Effector CD8-positive, alpha-beta T cell (primary cell): ENCODE data around the gene AARS2.

Source experiments
- DNase-seq: peaks from one replicate; lab custom pipeline; 2025; lab: John Stamatoyannopoulos, UW

Gene AARS2

GRCh38 chr6:44262467-44263353 lies 50.4 kb downstream of the AARS2 start:
- DNase-seq = no peak

GRCh38 chr6:44261581-44261980 lies 51.6 kb downstream of the AARS2 start:
- no peak for DNase-seq

- no peak for DNase-seq
These were observed 52.5 kb downstream of the AARS2 start for GRCh38 chr6:44260451-44261297.

- no peak for DNase-seq
These were observed 53.1 kb downstream of the AARS2 start for GRCh38 chr6:44260011-44260410.

GRCh38 chr6:44258921-44259320 lies 54.2 kb downstream of the AARS2 start:
- DNase-seq = no peak

GRCh38 chr6:44258325-44258863 lies 54.8 kb downstream of the AARS2 start:
- DNase-seq = no peak

GRCh38 chr6:44257753-44258324 lies 55.3 kb downstream of the AARS2 start:
- DNase-seq = no peak

GRCh38 chr6:44257025-44257752 lies 56.0 kb downstream of the AARS2 start, which contains the start of gene SLC35B2:
Gene SLC35B2, minus strand, starts transcription at chr6:44257528. Its CDS starts 118 bp downstream, at chr6:44257410.
- peak; percentile 52 for DNase-seq

GRCh38 chr6:44256775-44257024 lies 56.4 kb downstream of the AARS2 start:
- DNase-seq = no peak

GRCh38 chr6:44255871-44256774 lies 57.0 kb downstream of the AARS2 start:
- DNase-seq = peak; percentile 17

GRCh38 chr6:44255105-44255808 lies 57.9 kb downstream of the AARS2 start:
- no peak for DNase-seq

- no peak for DNase-seq
These were observed 58.7 kb downstream of the AARS2 start for GRCh38 chr6:44254191-44255104.

- DNase-seq = peak; percentile 52
These were observed 59.6 kb downstream of the AARS2 start for GRCh38 chr6:44253307-44254101.

- no peak for DNase-seq
These were observed 61.3 kb downstream of the AARS2 start for GRCh38 chr6:44251576-44252524.

- no peak for DNase-seq
These were observed 62.4 kb downstream of the AARS2 start for GRCh38 chr6:44250718-44251123.

GRCh38 chr6:44250067-44250717 lies 63.0 kb downstream of the AARS2 start:
- no peak for DNase-seq
